ENCODE measurements around the gene SLC12A8.

Gene SLC12A8

GRCh38 chr3:125207507-125207906 lies 5.0 kb downstream of the SLC12A8 start:
- no peak for DNase-seq (ENCODE audit: low read depth)
- TF ChIP-seq CTCF (conservative IDR thresholded peaks at IDR 0.05; ENCODE audit: low read depth, low read length): no peak
- no peak overlapping the region for H3K4me3 ChIP-seq (ENCODE audit: low read length)

- H3K4me3 ChIP-seq (ENCODE audit: low read length): no peak overlapping the region
- no peak for DNase-seq (ENCODE audit: low read depth)
- TF ChIP-seq CTCF (conservative IDR thresholded peaks at IDR 0.05; ENCODE audit: low read depth, low read length): no peak
Observed at GRCh38 chr3:125206934-125207333, 5.6 kb downstream of the SLC12A8 start.

GRCh38 chr3:125203731-125204130 lies 8.8 kb downstream of the SLC12A8 start:
- H3K4me3 ChIP-seq (ENCODE audit: low read length): no peak overlapping the region
- no peak for TF ChIP-seq CTCF (conservative IDR thresholded peaks at IDR 0.05; ENCODE audit: low read depth, low read length)
- DNase-seq (ENCODE audit: low read depth): no peak

- DNase-seq (ENCODE audit: low read depth): no peak
Observed at GRCh38 chr3:125202197-125202596, 10.4 kb downstream of the SLC12A8 start.

GRCh38 chr3:125200731-125201139 lies 11.8 kb downstream of the SLC12A8 start:
- TF ChIP-seq CTCF (conservative IDR thresholded peaks at IDR 0.05; ENCODE audit: low read depth, low read length): no peak
- no peak for DNase-seq (ENCODE audit: low read depth)

More at GRCh38 chr3:125202197-125202596, 10.4 kb downstream of the SLC12A8 start:
- TF ChIP-seq CTCF (conservative IDR thresholded peaks at IDR 0.05; ENCODE audit: low read depth, low read length): peak; percentile 43
- no peak overlapping the region for H3K4me3 ChIP-seq (ENCODE audit: low read length)

GRCh38 chr3:125194849-125195601 lies 17.5 kb downstream of the SLC12A8 start:
- peak; percentile 8 for TF ChIP-seq CTCF (conservative IDR thresholded peaks at IDR 0.05; ENCODE audit: low read depth, low read length)
- no peak overlapping the region for H3K4me3 ChIP-seq (ENCODE audit: low read length)
- no peak for DNase-seq (ENCODE audit: low read depth)

More at GRCh38 chr3:125200731-125201139, 11.8 kb downstream of the SLC12A8 start:
- H3K4me3 ChIP-seq (ENCODE audit: low read length): no peak overlapping the region
